GM18498 (cell line): ENCODE data around the gene DELE1.
"Not testable (repeated sequence)": the region's sequence is repeated elsewhere in the genome, so short reads cannot be mapped to it uniquely, and the experiment has no call there.

Experiments
- ATAC-seq: cut with Tn5 transposase; IDR thresholded peaks from one replicate; pipeline ENCODE4 v1.9.1; 2021; ENCODE audit warnings: mild to moderate bottlenecking, moderate library complexity; ENCODE audit not compliant: unreplicated experiment

DELE1 gene

DNA sequence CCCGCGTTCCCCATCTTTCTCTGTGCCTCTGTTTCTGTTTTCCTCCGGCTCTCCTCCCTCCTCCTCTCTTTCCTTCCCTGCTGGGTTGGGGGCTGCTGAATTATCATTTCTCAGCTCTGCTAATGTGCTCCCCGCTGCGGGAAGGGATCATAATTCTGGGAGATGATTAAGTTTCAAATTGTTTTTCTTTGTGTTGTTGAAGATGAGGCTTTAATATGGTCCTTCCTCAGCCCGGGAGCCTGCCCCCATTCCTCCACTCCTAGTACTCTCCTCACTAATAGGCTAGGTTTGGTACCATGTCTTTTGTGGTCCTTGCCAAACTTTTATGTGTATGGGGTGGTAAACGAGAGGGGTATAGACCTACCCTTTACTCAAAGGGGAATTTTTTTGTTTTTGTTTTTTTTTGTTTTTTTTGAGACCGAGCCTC, 39.8 kb upstream of the DELE1 start:
- ATAC-seq: no peak

DNA sequence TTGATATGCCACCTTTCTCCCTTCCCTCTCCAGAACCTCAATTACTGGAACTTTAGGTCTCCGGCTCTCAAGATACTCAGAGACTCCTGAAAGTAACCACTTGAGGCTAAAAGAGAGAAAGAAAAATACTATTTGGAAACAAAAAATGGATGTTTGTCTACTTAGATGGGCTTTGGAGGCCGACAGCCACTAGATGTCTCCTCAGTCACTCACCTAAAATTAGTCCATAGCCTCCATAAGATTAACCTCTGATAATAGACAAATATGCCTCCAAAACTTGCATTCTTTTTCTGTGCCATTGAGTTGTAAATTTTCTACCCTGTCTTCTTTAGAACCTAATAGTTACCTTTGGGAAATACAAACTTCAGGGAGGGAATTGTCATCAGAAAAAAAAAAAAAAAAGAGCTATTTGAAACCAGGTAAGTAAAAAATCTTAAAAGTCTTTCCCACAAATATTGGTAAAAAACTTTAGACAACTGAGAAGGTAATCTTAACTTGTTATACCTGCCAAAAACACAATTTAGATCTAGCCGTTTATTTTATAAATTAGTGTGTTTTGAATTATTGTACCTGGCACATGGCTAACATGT, 34.3 kb upstream of the DELE1 start:
- ATAC-seq: no peak

DNA sequence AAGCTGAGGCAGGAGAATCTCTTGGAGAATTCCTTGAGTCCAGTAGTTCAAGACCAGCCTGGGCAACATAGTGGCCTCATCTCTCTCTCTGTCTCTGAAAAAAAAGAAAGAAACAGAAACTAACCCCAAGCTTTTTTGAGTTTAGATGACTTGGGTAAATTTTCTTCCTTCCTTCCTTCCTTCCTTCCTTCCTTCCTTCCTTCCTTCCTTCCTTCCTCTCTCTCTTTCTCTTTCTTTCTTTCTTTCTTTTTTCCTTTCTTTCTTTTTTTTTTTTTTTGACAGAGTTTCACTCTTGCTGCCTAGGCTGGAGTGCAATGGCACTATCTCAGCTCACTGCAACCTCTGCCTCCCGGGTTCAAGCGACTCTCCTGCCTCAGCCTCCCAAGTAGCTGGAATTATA, 33.2 kb upstream of the DELE1 start:
- not testable (repeated sequence) for ATAC-seq

DNA sequence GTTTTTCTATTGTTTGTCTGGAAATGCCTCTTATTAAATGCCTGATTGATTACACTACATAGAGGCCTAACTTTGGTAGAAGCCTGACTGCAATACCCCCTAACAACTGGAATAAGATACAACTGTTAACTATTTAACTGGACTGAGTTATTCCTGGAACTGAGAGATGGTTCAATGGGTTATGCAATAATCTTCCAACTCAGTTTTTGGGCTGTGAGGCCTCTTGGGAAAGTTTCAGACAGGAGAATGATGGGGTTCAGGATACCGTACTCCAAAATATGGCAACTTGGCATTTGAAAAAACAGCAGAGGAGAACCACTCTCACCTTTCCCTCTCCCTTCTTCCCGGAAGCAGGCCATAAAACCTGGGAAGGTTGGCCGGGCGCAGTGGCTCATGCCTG, 26.2 kb upstream of the DELE1 start:
- no peak for ATAC-seq

DNA sequence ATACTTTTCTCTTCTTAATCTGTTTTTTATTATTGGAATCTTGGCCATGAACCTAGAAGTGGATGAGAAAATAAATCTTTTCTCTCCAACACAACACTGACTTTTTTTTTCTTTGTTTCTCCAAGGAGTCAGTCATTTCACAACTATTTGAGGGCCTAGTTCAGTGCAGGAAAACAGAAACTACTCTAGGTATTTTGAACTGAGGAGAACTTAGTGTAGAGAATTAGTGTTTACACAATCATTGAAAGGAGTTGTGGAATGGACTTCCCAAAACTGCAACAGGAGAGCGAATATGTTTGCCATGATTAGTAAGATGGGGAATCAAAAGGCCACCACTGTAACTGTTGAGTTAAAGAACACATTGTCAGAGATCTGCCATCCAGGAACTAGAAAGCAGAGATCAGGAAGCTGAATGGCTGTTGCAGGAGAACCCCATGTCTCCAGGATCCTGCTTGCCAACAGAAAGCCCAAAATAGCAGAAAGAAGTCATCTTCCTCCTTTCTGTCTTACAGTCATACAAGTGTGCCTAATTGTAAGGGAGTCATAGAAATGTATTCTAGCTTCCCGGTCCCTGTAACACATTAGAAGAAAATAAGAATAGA, 25.1 kb upstream of the DELE1 start:
- no peak for ATAC-seq

DNA sequence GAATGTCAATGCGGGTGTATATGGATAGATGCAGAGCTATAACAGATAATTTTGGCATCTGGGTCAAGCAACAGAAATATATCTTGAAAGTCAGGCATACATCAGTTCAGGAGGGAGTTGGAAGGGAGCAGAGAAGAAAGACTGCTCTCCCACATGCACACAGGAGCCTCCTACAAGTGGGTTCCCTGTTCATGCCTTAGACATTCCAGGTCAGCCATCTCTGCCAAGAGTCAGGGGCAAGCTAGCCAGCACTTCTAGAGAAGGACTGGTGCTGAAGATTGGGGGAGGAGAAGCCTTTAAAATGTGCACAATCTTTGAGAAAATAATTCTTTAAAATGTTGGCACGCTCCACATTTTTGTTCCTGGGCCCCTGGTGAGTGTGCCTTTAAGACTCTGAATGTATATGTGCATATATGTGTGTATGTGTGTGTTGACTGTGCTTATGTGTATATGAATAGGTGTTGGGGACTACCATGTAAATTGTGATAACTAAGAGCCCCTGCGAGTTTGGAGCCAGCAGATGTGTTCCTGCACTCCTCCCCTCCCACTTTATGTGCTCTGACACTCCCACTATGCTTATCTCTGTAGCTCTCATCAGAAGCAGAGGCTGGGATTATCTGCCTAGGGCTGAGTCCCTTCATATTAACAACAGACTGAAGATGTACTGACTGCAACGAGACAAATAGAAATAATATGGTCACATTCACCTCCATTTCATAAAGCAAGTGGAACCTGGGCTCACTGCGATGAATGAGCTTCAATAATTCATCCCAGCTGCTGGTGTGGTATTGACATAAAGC, 21.5 kb upstream of the DELE1 start:
- no peak for ATAC-seq

DNA sequence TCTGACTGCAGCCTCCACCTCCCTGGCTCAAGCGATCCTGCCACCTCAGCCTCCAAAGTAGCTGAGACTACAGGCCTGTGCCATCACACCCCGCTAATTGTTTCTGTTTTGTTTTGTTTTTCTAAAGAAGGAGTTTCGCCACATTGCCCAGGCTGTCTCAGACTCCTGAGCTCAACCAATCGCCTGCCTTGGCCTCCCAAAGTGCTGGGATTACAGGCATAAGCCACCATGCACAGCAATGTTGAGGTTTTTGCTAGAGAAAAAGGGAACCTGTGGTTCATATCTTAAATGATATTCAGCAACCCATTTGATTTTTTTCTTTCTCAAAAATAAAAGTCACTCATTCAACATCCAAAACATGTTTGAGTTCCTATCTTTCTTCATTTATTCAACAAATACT, 20.4 kb upstream of the DELE1 start:
- ATAC-seq: no peak

DNA sequence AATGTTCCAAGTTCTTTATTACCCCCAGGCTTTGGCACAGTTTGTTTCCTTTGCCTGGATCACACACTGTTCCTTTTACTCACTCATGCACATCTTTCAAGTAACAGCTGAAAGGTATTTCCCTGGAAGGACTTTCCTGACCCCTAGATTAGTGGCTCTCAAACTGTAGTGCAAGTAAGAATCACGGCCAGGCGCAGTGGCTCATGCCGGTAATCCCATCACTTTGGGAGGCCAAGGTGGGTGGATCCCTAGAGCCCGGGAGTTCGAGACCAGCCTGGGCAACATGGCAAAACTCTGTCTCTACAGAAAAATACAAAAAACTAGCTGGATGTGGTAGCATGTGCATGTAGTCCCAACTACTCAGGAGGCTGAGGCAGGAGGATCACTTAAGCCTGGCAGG, 19.1 kb upstream of the DELE1 start:
- ATAC-seq: no peak

DNA sequence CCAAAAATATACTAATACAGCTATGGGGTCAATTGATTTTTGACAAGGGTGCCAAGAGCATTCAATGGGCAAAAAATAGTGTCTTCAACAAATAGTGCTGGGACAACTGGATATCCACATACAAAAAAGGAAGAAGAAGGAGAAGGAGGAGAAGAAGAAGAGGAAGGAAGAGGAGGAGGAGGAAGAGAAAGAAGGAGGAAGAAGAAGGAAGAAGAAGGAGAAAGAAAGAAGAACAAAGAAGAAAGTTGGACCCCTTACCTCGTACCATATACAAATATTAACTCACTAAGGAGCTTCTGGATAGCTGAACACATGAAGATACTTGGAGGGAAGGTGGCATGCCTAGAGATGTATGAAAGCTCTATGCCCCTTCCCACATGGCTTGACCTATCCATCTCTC, 17.2 kb upstream of the DELE1 start:
- no peak for ATAC-seq

DNA sequence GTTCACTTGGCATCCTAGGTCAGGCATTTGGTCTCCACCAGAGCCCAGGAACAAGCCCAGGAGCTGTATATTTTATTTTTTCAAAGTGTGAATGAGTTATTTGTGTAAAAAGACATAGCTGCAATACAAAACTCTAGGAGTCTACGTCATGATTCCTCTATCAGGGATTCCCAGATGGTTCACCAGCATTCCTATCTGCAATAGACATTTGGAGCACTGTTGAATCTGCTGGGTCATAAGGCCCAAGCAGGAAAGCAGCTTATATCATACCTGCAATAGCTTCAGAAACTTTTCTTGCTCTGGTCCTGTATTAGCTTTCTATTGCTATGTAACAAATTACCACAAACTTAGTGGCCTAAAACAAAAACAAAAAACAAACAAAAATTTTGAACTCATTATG, 16.7 kb upstream of the DELE1 start:
- ATAC-seq: no peak

DNA sequence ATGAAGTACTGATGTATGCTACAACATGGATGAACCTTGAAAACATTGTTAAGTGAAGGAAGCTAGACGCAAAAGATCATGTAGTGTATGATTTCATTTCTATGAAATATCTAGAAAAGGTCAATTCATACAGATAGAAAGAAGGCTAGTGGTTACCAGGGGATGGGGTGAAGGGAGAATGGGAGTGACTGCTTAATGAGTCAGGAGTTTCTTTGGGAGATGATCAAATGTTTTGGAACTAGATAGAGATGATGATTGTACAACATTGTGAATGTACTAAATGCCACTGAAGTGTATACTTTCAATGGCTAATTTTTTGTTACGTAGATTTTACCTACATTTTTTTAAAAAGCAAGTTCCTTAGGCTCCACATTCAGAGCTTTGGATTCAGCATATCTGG, 14.9 kb upstream of the DELE1 start:
- ATAC-seq: no peak

DNA sequence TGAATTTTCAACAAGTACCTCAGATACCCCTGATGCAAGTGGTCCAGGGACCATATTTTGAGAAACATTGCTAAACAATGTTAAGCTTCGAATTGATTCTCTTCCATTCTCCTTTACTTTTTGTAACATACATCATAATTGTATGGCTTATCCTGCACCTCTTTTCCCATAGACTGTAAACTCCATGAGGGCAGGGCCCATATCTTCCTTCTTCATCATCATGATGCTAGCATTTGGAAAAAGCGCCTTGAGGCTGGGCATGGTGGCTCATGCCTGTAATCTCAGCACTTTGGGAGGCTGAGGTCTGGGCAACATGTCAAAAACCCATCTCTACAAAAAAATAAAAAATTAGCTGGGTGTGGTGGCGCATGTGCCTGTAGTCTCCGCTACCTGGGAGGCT, 14.5 kb upstream of the DELE1 start:
- no peak for ATAC-seq

DNA sequence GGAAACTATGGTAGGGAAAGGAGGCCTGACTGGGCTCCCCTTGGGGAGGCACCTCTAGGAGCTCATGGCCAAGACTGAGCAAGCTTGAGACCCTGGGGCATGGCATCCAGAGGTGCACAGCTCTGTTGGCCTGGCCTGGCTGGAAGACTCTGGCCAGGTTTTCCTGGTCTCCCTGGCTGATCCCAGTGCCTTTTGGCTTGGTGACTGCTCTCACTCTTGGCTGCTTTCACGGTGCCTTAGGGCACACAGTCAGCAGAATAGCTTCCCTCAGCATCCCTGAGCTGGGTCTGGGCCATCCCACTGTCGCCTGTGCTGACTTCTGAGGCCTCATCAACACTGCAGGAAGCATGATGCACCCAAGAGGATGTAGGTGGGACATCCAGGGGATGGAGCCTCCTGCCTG, 13.4 kb upstream of the DELE1 start:
- ATAC-seq: no peak

DNA sequence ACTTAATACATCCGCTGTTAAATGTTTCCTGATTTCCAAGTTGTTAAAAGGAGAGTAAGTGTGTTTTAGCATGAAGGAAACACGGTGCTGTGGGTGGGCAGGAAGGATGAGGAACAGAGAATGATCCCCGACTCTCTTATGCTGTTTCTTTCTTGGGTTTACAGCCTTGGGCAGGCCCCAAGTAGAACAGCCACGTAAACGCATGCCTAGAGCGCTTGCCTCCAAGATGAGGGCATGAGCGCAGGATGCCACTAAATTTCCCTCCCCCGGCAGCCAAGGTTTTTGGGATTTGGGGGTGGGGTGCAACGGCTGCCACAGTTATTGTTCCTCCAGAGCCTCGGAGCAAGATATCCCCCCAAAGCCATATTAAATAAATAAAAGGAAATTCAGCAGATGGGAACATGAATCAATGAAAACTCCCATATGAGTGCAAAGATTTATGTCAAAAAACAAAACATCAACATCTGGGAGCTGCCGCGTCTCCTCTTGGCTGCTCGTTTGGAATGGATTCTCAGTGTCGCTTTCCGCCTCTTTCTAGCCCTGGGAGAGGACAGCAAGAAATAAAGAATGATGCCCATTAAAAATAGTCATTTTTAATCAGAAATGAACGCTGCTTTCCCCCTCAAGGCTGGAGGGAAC, 10.0 kb upstream of the DELE1 start:
- no peak for ATAC-seq

DNA sequence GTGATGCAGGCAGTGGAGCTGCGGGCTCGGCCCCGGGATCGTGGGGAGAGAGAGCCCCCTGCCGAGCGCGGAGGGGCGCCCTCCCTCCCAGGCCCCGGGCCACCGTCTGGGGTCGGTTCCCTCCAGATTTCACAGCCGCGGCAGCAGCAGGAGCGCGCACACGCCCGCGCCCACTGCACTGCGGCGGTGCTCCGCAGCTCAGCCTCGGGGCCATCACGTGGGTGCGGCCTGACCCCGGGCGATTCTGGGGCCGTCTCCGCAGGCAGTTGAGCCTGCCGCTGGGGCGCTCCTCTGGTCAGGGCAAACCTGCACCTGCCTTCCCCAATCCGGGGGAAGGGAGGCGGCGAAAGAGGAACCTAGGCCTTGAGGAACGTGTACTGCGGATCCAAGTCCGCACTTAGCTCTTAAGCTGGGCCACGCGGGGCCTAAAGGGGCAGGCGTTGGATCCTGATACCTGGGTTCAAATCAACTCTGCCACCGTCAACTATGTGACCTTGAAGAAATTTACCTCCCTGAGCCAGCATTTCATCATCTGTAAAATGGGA, 9.4 kb upstream of the DELE1 start:
- peak; percentile 82 for ATAC-seq

DNA sequence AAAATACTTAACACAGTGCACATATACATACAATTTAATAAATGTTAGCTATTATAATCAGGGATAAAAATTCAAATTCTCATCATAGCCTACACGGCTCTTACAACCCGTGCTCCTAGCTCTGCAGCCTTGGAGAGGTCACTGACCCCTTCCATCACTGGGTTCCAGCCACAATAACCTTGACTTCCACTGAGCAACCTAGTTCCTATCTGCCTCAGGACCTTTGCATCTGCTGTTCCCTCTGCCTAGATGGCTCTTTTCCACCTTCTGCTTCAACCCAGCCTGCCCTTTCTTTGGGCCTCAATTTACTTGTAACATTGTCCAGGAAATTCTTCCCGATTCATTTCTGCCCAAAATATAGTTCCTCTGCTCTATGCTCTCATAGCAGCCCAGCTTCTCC, 8.9 kb upstream of the DELE1 start:
- no peak for ATAC-seq

DNA sequence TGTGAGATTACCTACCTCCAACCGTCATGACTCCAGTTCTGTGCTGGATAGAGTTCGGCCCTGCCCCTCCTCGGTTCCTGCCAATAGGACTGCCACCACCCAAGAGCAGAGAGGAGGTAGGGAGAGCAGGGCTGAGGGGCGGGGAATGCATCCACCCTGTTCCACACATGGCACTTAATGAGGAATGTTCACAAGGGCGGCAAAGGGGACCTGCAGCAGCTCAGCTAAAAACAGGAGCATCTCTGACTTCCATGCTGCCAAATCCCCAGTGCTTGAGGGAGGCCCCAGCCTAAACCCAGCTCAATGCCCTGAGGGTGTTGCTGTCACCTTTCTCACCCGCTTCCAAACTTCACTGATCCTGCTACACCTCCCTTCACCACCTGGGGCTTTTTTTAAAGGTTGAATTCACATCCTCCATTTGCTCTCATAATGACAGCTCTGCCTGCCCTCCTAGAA, 7.8 kb upstream of the DELE1 start:
- ATAC-seq: no peak

DNA sequence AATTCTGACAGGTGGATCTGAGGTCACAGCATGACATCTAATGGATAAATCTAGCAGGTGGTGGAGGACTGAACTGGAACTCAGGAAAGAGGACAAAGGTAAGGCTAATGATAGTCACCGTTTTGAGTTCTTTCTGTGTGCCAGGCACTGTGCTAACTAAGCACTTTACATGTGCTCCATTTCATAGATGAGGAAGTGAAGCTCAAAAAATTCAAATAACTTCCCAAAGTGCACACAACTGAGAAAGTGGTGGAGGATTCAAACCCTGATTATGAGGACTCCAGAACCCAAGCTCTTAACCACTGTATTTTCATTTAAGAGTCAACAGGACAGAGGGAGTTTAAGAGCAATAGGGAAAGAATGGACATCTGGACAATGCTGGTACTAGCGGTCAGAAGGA, 7.1 kb upstream of the DELE1 start:
- ATAC-seq: no peak

DNA sequence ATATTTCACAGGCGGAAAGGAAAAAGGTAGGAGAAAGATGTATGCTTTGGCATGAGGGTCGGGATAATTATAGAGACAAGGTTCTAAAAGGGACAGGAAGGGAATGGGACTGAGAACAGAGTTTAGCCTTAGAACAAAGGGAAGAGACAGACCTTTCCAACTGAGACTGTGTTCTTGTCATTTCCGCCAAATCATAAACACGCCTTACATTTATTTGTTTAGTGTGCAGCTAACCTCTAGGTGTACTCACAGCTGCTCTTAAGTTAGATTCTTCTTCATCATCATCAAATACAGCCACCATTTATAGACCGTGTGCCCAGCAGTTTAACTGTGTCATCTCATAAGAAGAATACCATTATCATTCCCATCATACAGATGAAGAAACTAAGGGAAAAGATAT, 5.9 kb upstream of the DELE1 start:
- ATAC-seq: no peak

DNA sequence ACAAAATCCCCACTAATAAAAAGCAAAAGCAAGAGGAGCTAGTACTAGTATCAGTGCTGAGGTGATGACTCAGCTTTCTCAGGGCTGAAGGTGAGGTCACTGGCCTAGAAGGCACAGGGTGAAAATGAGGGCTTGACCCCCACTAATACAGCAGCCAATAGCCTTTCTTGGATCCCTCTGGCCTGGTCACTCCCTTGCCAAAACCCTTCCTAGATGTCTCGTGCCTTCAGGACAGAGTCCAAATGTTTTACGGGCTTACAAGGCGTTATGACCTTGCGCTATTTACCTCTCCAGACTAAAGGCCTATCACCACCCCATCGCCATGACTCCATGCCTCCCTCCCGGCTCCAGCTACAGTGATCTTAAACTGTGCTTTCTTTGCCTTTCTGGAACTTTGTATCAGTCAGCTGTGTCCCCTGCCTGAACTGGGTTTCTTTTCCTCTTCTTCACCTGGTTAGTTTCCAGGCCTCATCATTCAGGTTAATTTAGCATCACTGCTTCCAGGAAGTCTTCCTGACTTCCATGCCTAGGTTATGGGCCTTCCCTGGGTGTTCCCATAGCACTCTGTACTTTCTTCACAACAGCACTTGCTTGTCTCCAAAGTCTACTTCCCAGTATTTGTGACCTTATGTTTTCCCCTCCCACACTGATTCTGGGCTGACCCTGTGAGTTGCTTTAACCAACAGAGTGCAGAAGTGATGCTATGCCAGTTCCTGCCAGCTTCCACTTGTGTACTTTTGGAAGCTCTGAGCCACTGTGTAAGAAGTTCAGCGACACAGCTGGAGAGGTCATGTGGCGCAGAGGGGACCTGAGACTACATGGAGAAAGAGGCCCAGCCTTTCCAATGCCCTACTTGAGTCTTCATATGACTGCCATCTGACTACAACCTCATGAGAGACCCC, 4.2 kb upstream of the DELE1 start:
- no peak for ATAC-seq

DNA sequence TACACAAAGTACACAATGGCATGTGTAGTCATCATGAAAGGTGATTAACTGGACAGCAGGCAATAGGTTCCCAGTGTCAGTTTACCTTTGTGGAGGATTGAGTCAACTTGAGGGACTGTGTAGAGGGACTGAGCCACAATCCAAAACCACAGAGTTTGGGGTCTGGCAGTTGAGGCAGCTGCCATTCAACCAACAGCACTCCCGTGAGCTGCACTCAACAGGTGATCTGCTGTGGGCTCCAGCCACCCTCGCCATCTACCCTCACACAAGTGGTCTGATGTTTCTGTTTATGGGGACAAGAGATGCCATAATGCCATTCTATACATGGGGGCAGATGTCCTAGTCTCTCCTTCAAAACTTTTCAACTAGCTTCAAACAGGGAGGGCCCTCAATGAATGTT, 2.9 kb upstream of the DELE1 start:
- ATAC-seq: no peak
